ENCODE data around the gene C11orf65.

- TF ChIP-seq CTCF (IDR thresholded peaks at IDR 0.05) (no peak), EZH2 (IDR thresholded peaks at IDR 0.05; ENCODE audit: borderline replicate concordance, insufficient read depth, low read depth, low read length, poor library complexity, severe bottlenecking) (no peak)
Observed at GRCh38 chr11:108486331-108486730, 19.0 kb upstream of the C11orf65 start.
